ENCODE results near the gene TFPI.

- TF ChIP-seq BRCA1 (IDR thresholded peaks at IDR 0.05; ENCODE audit: low read depth, low read length) (no peak), EZH2 (IDR thresholded peaks at IDR 0.05; ENCODE audit: low read depth, low read length, severe bottlenecking) (no peak), HDAC2 (IDR thresholded peaks at IDR 0.05; ENCODE audit: borderline replicate concordance in 1 of 2, low read depth in 2 of 2, low read length in 2 of 2) (no peak), MAX (IDR thresholded peaks at IDR 0.05) (no peak), EP300 (IDR thresholded peaks at IDR 0.05; ENCODE audit: borderline replicate concordance in 1 of 2, low read depth in 2 of 2, low read length in 2 of 2) (no peak), POLR2A (IDR thresholded peaks at IDR 0.05; ENCODE audit: control extremely low read depth in 1 of 2, low read depth in 2 of 2, low read length in 2 of 2) (no peak), GABPA (IDR thresholded peaks at IDR 0.05; ENCODE audit: borderline replicate concordance, insufficient read depth, low read length) (no peak), PHF8 (conservative IDR thresholded peaks at IDR 0.05; ENCODE audit: low read depth, low read length) (no peak), SUZ12 (IDR thresholded peaks at IDR 0.05; ENCODE audit: low read length) (no peak), TAF7 (optimal IDR thresholded peaks at IDR 0.05; ENCODE audit: borderline replicate concordance, low read depth, low read length) (no peak), RNF2 (IDR thresholded peaks at IDR 0.05; ENCODE audit: borderline replicate concordance, low read depth, low read length, missing control alignments, poor library complexity, severe bottlenecking) (no peak), ATF3 (IDR thresholded peaks at IDR 0.05; ENCODE audit: insufficient read depth, low read depth, low read length) (no peak)
- TF ChIP-seq, protein P1, sequence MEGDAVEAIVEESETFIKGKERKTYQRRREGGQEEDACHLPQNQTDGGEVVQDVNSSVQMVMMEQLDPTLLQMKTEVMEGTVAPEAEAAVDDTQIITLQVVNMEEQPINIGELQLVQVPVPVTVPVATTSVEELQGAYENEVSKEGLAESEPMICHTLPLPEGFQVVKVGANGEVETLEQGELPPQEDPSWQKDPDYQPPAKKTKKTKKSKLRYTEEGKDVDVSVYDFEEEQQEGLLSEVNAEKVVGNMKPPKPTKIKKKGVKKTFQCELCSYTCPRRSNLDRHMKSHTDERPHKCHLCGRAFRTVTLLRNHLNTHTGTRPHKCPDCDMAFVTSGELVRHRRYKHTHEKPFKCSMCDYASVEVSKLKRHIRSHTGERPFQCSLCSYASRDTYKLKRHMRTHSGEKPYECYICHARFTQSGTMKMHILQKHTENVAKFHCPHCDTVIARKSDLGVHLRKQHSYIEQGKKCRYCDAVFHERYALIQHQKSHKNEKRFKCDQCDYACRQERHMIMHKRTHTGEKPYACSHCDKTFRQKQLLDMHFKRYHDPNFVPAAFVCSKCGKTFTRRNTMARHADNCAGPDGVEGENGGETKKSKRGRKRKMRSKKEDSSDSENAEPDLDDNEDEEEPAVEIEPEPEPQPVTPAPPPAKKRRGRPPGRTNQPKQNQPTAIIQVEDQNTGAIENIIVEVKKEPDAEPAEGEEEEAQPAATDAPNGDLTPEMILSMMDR (IDR thresholded peaks at IDR 0.05; ENCODE audit: control extremely low read depth in 1 of 3, insufficient read depth in 1 of 3, low read depth in 1 of 3, low read length in 3 of 3) = no peak
Observed at GRCh38 chr2:187483537-187483936, 70.7 kb downstream of the TFPI start.
